Effector memory CD4-positive, alpha-beta T cell (primary cell): ENCODE results near the gene KCNH2.
A peak's percentile ranks its signal among the peaks of the same experiment; 100 is the strongest.

ENCODE experiments used
- DNase-seq, 3 donors: peaks; one replicate each; pipeline ENCODE4 v3.0.0-alpha.2; 2020
- H3K27ac ChIP-seq: 2 replicates; pipeline ENCODE4 v1.7.0; 2013; ENCODE audit warnings: mild to moderate bottlenecking, low read length, moderate library complexity; ENCODE audit not compliant: insufficient read depth, poor library complexity, severe bottlenecking
- H3K27me3 ChIP-seq: replicated peaks from 2 replicates; pipeline ENCODE4 v1.7.0; 2013; ENCODE audit warnings: mild to moderate bottlenecking, low read length; ENCODE audit not compliant: insufficient read depth, control insufficient read depth, poor library complexity, severe bottlenecking
- H3K36me3 ChIP-seq: 2 replicates; pipeline ENCODE4 v1.7.0; 2013; ENCODE audit warnings: mild to moderate bottlenecking, low read length, moderate library complexity; ENCODE audit not compliant: control insufficient read depth, insufficient read depth
- H3K4me1 ChIP-seq: 2 replicates; pipeline ENCODE4 v1.7.0; 2013; ENCODE audit warnings: low read length, mild to moderate bottlenecking; ENCODE audit not compliant: control insufficient read depth, insufficient read depth, poor library complexity, severe bottlenecking
- H3K4me3 ChIP-seq: 2 replicates; pipeline ENCODE4 v1.7.0; 2013; ENCODE audit warnings: low read length, low read depth, mild to moderate bottlenecking; ENCODE audit not compliant: insufficient read depth, poor library complexity, severe bottlenecking
- H3K9me3 ChIP-seq: 2 replicates; pipeline ENCODE4 v1.7.0; 2013; ENCODE audit warnings: mild to moderate bottlenecking, low read length, moderate library complexity; ENCODE audit not compliant: control insufficient read depth

The KCNH2 gene

DNA sequence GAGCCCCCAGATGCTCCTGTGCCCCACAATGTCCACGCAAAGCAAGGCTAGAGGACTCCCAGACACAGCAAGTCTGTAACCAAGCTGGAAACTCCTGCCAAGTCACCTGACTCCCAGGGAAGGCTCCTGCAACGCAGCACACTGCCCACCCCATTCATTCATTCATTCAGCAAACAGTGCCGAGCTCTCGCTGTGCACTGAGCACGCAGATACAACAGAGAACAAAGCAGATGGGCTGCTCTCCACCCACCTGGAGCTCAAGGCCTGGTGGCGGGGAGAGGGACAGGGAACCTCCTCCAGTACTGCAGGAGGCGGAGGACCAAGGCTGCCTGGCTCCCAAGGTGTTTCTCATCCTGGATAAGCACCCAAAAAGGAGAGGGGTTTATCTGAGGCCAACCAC, 8.6 kb downstream of the KCNH2 start:
- Histone ChIP-seq H3K36me3 (no peaks in the 10 kb centered on the region), H3K27me3 (no peaks in the 10 kb centered on the region), H3K4me3 (no peak overlapping the region), H3K9me3 (no peaks in the 10 kb centered on the region), H3K4me1 (peaks cover 11% of the 10 kb centered on the region), H3K27ac (no peak overlapping the region)
- DNase-seq = no peak

DNA sequence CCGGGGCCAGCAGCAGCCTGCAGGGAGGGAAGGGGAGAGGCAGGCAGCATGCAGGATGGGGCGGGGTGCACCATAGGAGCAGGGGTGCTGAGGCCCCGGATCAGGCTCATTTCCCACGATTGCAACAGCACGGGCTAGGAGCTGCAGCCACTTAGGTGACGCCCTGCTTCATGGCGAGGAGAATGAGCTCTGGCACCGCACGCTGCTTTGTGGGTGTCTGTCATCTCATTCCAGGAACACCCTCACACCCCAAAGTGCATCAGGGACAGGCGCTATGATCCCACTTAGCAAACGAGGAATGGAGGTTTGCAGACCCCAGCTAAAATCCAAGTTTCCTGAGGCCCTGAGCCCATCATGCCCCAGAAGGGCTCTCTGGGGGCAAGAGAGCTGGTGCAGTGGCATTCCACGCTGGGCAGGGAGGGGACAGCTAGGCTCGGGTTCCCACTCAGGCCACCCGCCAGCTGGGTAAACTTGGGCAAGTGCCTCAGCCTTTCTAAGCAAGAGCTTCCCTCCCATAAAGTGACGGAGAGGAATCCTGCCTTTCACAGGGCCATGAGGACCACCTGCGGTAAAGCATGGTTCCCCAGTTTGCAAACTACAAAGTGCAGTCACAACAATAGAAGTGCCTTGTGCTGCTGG, 9.3 kb downstream of the KCNH2 start:
- H3K27me3 ChIP-seq = no peaks in the 10 kb centered on the region
- no peak overlapping the region for H3K4me3 ChIP-seq
- no peaks in the 10 kb centered on the region for H3K36me3 ChIP-seq
- no peak for DNase-seq
- H3K4me1 ChIP-seq = peaks cover 6% of the 10 kb centered on the region
- no peaks in the 10 kb centered on the region for H3K9me3 ChIP-seq
- no peak overlapping the region for H3K27ac ChIP-seq

DNA sequence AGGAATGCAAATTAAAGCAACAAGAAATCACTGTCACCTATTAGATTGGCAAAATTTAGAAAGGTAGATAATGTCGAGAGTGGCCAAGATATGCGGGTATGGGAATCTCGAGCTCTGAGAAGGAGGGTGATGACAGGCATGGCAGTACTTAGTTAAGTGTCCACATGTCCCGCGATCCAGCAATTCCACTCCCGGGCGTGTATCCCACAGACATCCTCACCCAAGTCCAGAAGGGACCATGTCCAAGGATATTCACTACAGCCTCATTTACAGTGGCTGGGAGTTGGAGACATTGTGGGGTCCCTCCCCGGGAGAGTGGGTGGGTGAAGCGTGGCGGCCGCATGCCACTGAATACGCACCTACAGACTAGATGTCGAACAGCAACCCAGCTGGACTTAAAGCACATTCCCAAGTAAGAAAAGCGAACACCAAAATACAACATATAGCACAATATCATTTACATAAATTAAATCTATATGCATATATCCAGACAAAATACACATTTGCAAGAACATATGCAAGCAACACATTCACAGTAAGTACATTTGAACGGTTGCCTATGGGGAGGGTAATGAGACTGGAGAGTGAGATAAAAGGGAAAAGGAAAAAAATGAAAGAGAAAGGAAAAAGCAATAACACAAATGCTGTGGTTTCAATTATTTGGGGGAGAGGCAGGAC, 9.9 kb downstream of the KCNH2 start:
- no peaks in the 10 kb centered on the region for H3K36me3 ChIP-seq
- H3K9me3 ChIP-seq = no peaks in the 10 kb centered on the region
- no peak overlapping the region for H3K4me3 ChIP-seq
- H3K4me1 ChIP-seq = no peaks in the 10 kb centered on the region
- no peak overlapping the region for H3K27ac ChIP-seq
- H3K27me3 ChIP-seq = no peaks in the 10 kb centered on the region
- no peak for DNase-seq

- H3K4me1 ChIP-seq = no peaks in the 10 kb centered on the region
- H3K27ac ChIP-seq = no peak overlapping the region
- H3K4me3 ChIP-seq = no peak overlapping the region
- no peaks in the 10 kb centered on the region for H3K27me3 ChIP-seq
- H3K36me3 ChIP-seq = no peaks in the 10 kb centered on the region
- no peak for DNase-seq
- no peaks in the 10 kb centered on the region for H3K9me3 ChIP-seq
Observed at GRCh38 chr7:150967349-150967748, 10.8 kb downstream of the KCNH2 start.

GRCh38 chr7:150966002-150966401, 12.1 kb downstream of the KCNH2 start:
- H3K4me3 ChIP-seq = no peak overlapping the region
- H3K4me1 ChIP-seq = no peaks in the 10 kb centered on the region
- no peaks in the 10 kb centered on the region for H3K9me3 ChIP-seq
- no peaks in the 10 kb centered on the region for H3K36me3 ChIP-seq
- no peak overlapping the region for H3K27ac ChIP-seq
- no peak for DNase-seq
- H3K27me3 ChIP-seq = no peaks in the 10 kb centered on the region

DNA sequence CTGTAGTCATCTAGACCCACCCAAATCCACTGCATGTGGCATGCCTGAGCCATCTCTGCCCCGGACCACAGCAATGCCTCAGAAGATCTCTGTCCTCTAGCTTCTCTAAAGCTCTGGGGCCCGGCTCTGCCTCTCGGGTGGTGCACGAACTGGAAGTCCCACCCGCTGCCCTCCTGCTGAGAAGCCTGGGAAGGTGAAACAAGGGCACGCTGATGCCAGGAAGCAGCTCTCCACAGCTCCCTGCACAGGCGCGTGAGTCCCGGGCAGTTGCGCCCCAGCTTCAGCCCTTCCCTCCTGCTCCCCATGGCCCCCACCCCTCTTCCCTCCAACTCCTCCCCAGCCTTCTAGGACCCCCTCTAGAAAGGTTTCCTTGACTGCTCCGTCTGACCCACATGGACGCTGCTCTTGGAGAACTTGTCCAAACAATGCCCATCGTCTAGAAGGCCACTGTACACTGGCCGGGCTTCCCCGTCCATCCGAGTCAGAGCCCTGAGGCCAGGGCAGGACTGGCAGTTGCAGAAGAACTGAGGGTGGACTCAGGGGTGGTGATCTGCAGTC, 12.8 kb downstream of the KCNH2 start:
- Histone ChIP-seq H3K27ac (no peak overlapping the region), H3K27me3 (no peaks in the 10 kb centered on the region), H3K36me3 (no peaks in the 10 kb centered on the region), H3K4me1 (no peaks in the 10 kb centered on the region), H3K9me3 (no peaks in the 10 kb centered on the region), H3K4me3 (no peak overlapping the region)
- no peak for DNase-seq

GRCh38 chr7:150964593-150965111, 13.5 kb downstream of the KCNH2 start:
- Histone ChIP-seq H3K4me3 (no peak overlapping the region), H3K4me1 (peaks cover 3% of the 10 kb centered on the region), H3K27me3 (no peaks in the 10 kb centered on the region), H3K36me3 (no peaks in the 10 kb centered on the region), H3K9me3 (no peaks in the 10 kb centered on the region), H3K27ac (no peak overlapping the region)
- no peak for DNase-seq

- H3K4me3 ChIP-seq = no peak overlapping the region
- H3K9me3 ChIP-seq = no peaks in the 10 kb centered on the region
- H3K36me3 ChIP-seq = no peaks in the 10 kb centered on the region
- H3K27me3 ChIP-seq = peaks cover 6% of the 10 kb centered on the region
- no peak for DNase-seq
- H3K4me1 ChIP-seq = peaks cover 3% of the 10 kb centered on the region
- no peak overlapping the region for H3K27ac ChIP-seq
Observed at GRCh38 chr7:150963707-150964559, 14.2 kb downstream of the KCNH2 start.

DNA sequence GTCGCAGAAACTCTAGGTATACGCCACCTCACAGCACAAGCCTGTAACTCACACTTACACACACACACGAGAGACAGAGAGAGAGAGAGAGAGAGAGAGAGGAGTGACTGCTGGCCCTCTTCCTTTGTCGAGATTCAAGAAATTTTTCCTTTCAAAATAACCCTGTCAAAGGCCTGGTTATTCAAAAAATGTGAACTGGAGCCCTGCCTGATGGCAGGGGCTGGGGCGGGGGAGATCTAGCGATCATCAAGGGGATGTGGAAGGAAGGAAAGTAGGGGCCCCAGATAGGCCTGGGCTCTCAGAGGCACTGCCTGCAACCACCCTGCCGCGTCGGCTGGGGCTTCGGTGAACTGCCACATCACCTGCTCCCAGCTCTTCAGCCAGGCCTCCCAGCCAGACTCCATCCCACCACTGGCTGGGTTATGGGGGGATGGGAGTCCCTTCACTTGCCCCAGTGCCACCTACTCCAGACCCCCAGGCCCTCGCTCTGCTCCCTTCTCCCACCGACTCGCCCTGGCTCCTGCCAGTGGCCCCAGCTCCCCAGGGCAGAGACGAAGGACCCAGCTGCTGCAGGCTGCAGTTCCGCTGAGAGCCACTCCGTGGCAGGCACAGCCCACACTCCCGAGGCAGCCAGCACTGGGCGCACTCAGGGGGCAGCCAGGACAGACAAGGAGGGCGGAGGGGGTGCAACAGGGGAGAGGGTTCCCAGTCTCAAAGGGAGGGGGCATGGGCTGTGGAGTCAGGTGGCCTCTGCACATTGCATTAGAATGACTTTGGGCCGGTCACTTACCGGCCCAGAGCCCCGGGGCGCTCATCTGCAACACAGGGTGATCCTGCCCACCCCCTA, 15.3 kb downstream of the KCNH2 start:
- peaks cover 3% of the 10 kb centered on the region for H3K4me1 ChIP-seq
- H3K27me3 ChIP-seq = peaks cover 12% of the 10 kb centered on the region
- no peaks in the 10 kb centered on the region for H3K9me3 ChIP-seq
- no peak overlapping the region for H3K27ac ChIP-seq
- DNase-seq = peak; percentile 21 to 43 (median 29)
- no peak overlapping the region for H3K4me3 ChIP-seq
- no peaks in the 10 kb centered on the region for H3K36me3 ChIP-seq
